Hematopoietic multipotent progenitor cell treated with erythropoietin and hydrocortisone succinate and interleukin-3 and kit ligand, for 4 days (in vitro differentiated cells): Measurements from ENCODE around the gene CHN2.

Experiments
- DNase-seq: peaks from one replicate; pipeline ENCODE4 v3.0.0-alpha.2; 2015

Gene CHN2

GRCh38 chr7:29194594-29195427 is at the start of gene CHN2:
CHN2 (plus strand) TSS chr7:29194775.
- DNase-seq, result peak; percentile 80

- DNase-seq, result no peak
Measured at GRCh38 chr7:29145553-29146056, 49.0 kb upstream of the CHN2 start.

- peak; percentile 93 for DNase-seq
Measured at GRCh38 chr7:29146057-29146706, 48.4 kb upstream of the CHN2 start, which contains the start of gene CPVL. CPVL (minus strand) TSS chr7:29146537; CDS start chr7:29121061, 25,476 bp downstream.

- DNase-seq, result peak; percentile 77
Measured at GRCh38 chr7:29146888-29147609, 47.5 kb upstream of the CHN2 start.

DNA sequence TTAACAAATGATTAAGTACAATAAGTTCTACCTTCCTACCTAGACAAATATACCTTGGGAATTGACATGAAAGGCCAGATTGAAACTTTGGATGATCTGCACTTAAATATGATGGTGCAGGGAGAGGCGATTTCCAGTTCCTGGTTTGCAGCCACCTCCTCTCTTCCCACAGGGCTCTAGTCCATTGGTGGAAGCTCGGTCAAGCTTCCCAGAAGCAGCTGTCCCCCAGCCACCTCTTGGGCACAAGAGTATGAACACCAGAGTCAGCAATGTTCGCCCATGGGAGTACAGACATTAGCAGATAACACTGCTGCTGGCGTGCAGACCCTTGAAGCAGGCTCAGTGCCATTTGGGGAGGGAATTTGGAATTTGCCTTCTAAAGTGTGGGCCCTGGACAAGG is 46.8 kb upstream of the CHN2 start:
- no peak for DNase-seq

DNA sequence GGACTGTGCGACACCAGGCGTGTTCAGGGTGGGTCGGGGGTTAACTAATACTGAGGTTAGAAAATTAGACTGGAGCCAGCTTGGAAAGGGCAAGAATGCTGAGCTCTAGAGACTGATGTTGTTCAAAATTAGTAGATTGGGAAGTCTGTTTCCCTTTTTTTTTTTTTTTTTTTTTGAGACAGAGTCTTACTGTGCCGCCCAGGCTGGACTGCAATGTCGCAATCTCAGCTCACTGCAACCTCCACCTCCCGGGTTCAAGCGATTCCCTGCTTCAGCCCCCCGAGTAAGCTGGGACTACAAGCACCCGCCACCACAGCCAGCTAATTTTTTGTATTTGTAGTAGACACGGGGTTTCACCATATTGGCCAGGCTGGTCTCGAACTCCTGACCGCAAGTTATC is 45.5 kb upstream of the CHN2 start:
- no peak for DNase-seq

DNA sequence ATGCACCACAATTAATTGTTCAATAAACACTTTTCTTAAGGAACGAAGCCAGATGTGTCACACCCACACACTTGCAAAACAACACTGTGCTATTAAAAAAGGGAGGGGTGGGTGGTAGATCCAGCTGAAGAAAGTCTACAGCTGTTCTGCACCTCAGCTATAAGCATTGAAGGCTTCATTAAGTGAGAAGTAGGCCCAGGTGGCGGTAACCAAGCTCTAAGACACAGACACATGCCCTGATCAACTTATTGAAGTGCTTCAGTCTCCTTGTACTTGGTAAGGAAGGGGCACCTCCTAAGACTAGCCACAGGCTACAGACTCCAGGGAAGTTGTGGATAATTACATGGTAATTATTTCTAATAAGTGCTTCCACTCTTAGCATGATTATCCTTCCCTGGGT is 43.7 kb upstream of the CHN2 start:
- DNase-seq, result no peak

DNA sequence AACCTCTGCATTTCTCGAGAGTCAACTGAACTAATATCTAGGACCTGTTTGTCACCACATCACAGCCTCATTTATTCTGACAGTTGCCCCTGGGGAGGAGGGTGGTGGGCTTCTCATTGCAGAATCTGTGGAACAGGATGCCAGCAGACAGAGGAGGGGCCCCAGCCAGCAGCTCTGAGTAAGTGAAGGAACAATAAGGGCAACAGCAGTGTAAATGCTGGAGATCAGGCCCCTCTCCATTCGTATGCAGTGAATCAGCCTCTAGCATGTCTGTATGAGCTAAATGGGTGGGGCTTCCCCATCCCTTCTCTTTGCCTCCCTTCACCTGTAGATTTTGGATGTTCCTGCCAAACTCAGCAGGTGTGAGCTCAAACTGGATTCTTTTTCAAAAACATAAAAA is 40.5 kb upstream of the CHN2 start:
- no peak for DNase-seq

- DNase-seq, result peak; percentile 49
Measured at GRCh38 chr7:29156907-29157452, 37.6 kb upstream of the CHN2 start.

GRCh38 chr7:29158795-29159423 is 35.7 kb upstream of the CHN2 start:
- peak; percentile 62 for DNase-seq

GRCh38 chr7:29160080-29160479 is 34.5 kb upstream of the CHN2 start:
- DNase-seq, result no peak

- peak; percentile 83 for DNase-seq
Measured at GRCh38 chr7:29161231-29161630, 33.3 kb upstream of the CHN2 start.

GRCh38 chr7:29162577-29162976 is 32.0 kb upstream of the CHN2 start:
- no peak for DNase-seq

DNA sequence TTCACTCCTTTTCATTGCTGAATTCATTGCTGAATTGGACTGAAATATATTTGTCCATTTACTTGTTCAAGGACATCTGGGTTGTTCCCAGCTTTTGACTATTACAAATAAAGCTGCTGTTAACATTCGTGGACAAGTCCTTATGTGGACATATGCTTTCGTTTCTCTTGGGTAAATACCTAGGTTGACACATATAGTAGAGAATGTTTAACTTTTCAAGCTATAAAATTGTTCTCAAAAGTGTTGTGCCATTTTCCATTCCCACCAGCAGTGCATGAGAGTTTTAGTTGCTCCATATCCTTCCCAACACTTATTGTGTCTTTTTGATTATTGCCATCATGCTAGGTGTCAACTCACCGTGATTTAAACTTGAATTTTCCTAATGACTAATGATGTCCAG is 30.7 kb upstream of the CHN2 start:
- no peak for DNase-seq

DNA sequence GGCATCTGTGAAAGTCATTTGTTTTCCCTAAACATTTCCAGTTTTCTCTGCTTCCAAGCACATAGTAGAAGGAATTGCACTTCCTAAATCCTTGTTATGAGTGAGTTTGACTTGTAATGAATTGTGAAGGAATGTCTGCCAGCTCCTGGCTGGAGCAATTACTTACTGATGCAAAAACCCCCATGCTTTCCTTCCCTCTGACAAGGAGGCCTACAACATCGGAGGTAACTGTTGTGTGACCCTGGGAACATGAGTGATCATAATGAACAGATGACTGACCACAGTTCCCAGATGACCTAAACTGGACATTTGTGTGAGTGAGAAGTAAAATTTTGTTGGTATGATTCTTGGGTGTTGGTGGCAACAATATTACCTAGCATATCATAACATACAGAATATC is 26.9 kb upstream of the CHN2 start:
- DNase-seq, result no peak

DNA sequence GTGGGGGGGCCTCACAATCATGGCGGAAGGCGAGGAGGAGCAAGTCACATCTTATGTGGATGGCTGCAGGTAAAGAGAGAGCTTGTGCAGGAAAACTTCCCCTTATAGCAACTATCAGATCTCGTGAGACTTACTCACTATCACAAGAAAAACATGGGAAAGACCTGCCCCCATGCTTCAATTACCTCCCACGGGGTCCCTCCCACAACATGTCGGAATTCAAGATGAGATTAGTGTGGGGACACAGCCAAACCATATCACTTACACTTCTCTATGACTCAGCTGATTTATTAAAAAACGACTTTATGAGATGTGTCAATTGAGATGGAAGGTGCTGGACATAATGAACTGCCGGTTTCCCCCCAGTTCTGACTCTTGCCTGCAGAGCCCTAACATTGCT is 23.8 kb upstream of the CHN2 start:
- no peak for DNase-seq

DNA sequence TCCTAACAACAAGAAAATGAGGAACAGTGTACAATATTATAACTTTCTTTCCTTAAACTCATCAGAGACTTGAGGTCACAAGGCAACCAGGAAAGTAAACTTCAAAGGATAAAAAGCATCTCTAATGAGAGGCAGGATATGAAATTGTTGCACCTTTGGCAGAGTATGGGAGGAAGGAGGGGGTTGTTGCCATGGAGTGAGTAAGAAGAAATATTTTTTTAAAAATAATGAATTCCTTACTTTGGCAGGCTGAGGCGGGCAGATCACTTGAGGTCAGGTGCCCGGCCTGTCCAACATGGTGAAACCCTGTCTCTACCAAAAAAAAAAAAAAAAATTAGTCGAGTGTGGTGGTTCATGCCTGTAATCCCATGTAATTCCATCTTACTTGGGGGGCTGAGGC is 21.1 kb upstream of the CHN2 start:
- DNase-seq, result no peak

- peak; percentile 77 for DNase-seq
Measured at GRCh38 chr7:29177963-29178600, 16.5 kb upstream of the CHN2 start.

DNA sequence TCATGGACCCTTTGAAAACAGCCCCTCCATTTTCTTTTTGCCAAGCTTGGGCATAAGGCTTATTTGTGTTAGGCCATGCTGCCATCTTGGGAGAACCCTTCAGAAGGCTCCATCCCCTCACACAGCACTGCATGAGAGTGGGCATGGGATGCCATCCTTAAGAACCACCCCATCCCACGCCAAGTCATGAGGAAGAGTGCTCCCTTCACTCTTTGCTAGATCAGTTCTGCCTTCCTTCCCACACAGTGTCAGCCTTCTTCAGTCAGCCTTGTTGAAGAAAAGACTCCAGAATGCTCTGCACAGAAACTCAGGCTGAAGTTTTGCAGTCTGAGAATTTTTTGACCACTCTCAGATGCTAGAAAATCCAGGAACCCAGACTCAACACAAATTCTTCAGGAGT is 15.5 kb upstream of the CHN2 start:
- DNase-seq, result no peak

DNA sequence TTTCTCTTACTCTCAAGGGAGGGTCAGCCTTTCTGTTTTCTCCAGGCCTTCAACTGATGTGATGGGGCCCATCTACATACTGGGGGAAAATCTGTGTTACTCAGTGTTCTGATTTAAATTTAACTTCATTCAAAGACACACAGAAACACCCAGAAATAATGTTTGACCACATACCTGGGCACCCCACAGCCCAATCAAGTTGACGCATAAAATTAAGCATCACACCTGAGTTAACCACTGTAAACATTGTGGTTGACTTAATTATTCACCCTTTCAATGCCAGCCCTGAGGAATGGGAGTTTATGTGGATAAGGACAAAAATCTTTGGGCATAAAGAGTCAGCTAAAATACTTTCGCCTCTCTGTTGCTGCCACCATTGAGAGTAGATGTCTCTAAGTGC is 10.0 kb upstream of the CHN2 start:
- DNase-seq, result no peak

DNA sequence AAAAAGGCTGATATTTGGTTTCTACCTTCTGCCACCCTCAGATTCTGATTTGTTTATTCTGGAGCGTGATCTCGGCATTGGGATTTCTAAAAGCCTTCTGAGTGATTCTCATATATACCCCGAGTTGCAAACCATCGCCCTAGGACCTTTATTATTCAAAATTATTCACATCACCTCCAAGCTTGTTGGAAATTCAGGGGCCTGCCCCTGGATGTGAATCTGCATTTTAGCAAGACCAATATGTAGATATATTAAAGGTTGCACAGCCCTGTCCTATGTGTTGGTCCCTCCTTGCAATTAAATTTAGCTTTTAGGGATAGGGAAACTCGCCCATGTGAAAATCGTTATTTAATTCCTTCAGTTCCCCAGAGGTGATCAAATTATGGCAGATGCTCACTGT is 9.0 kb upstream of the CHN2 start:
- no peak for DNase-seq

- DNase-seq, result peak; percentile 69
Measured at GRCh38 chr7:29189743-29190201, 4.8 kb upstream of the CHN2 start.
